ENCODE data around the gene CHCHD1.

DNA sequence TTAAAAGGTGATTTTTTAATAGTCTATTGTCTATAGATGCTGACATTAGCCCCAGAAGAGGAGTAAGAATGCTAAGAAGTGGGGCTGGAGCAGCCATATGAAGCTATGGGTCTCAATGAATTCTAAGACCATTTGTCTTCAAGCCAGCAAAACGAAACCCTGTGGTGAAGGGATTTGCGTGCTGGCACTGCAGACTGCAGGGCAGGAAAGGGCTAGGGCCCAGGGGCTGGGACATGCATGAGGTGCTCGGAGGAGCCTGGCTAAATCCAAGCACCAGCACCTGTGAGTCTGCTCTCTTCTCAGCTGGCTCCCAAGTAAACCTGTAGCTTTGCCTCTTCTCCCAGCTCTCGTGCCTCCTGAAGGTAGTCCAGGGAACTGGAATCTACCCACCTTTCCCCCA, 30.8 kb downstream of the CHCHD1 start:
- TF ChIP-seq CTCF (conservative IDR thresholded peaks at IDR 0.05; ENCODE audit: low read length) (no peak), EZH2phosphoT487 (IDR thresholded peaks at IDR 0.05; ENCODE audit: borderline replicate concordance) (no peak)

Data from Loucy (cell line).